ENCODE results near the gene FCN1.

FCN1 gene

DNA sequence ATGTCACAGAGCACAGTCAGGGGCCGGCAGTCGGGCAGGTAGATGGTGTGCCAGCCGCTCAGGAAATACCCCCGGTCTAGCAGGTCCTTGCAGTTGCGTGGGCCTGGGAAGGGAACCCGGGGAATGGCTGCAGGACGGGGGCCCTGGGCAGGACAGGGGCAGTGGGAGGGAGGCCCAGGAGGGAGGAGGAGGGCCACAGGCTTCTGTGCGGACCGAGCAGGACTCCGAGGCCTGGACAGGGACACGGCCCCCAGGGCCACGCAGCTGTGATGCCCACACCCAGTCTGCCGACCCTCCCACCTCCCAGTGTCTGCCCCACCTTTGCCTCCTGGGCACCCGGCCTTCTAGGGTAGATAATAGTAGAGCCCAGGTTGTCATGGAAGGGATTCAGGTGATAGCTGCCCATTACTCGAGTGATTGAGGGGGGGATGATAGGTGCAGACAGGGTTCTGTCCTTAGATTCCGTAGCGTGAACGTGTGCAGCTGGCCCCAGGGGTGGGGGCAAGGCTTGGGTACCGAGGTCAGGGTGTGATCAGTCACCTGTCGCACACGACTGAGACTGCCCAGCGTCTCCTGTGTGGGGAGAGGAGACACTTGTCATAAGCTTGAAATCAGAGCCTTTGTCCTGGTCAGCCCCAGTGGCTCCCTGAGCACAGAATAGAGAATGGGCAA, 4.5 kb downstream of the FCN1 start:
- no peak for DNase-seq

DNA sequence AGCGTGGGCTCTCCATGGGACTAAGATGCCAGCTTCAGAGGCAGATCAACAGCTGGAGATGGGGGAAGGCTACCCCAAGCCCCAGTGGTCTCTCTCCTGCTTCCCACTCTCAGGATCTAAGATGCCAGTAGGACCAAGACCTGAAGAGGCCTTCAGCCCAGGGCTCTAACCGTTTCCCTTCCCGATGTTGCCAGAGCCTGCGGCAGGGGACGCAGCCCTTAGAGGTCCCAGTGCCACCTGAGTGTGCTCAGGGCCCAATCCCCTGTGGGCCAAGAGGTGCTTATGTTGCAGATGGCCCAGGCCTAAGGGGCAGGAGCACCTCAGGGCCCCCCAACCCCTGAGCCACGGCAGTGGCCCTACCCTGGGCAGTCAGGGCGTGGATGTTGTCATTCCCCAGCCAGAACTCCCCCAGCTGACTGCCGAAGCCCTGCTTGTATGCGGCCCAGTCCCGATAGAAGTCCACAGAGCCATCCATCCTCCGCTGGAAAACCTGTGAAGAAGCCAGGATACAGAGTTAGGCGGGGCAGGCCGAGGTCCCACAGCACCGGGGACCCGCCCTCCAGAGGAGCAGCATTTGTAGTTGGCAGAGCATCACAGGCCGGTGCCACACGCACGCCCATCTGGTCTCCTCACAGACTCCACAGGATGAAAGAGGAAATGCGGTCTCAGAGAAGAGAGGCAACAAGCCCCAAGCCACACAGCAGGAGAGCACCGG, 5.4 kb downstream of the FCN1 start:
- no peak for DNase-seq

DNA sequence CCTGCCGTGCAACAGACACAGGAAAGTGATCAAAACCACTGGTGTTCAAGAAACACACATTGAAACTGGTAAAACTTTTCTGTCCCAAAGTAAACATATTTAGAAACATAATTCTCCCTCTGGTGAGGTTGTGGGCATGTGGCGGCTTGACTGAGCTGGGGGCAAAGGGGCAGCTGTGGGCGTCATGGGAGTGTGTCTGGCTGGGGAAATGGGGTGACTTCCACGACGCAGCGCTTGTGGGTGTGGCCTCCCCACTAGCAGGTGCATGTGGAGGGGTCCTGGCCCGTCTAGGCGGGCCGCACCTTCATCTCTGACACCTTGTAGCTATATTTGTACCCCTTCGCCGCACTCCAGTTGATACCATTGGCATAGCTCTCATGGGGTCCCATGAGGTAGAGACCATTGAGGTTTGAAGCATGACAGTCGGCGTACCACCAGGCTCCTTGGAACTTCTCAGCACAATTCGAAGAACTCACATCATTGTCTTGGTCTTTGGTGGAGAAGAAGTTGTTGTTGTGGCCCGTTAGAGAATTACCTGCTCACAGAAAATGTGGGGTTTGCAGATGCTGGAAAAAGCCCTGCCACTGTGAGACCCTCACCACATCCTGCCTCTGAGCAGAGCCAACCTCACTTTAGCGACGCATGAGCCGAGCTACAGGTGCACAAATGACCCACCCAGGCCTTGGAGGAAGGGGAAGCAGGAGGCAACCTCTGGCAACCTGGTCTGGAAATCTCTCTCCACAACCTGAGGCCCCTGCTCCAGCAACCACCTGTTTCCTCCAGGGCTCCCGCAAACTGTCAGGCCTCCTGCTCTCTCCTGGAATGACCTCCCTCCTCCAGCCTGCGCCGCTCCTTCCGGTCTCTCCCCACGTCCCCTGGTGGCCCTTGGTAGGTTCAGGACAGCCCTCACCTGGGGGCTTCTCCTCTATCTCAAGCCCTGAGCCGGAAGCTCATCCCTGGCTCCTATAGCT, 7.9 kb downstream of the FCN1 start:
- no peak for DNase-seq

DNA sequence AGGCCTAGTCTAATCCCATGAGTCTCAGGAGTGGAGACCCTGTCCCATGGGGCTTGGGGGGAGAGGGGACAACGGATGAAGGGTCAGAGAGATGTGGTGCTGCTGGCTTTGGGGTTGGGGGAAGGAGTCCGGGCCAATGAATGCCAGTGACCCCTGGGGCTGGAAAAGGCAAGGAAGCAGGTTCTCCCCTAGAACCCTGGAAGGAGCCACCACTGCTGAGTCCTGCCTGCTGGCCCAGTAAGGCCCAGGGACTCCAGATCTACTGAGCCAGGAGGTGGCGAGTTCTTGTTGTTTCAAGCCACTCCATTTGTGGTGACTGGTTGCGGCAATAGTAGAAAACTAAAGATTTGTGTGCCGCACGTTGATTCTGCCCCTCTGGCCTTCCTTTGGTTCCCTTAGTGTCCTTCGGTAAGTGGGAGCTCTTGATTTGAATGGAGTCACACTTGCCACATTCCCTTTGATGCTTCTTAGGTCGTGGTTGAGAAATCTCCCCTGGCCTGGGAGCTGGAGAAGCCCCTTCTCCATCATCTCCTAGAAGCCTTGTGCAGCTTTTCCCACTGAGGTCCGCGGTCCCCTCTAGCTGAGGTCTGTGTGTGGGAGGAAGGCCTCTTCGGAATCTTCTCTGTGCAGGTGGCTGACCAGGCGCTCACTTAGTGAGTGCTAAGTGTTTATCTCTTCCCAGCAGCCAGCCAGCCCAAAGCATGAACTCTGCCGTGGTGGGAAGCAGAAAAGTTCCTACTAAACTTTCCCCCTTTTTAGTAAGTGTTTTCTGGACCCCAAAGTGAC, 9.0 kb downstream of the FCN1 start:
- no peak for DNase-seq

GRCh38 chr9:134902936-134903335, 14.8 kb downstream of the FCN1 start:
- no peak for DNase-seq

- DNase-seq = no peak
These were observed 17.9 kb downstream of the FCN1 start for GRCh38 chr9:134899818-134900217.

DNA sequence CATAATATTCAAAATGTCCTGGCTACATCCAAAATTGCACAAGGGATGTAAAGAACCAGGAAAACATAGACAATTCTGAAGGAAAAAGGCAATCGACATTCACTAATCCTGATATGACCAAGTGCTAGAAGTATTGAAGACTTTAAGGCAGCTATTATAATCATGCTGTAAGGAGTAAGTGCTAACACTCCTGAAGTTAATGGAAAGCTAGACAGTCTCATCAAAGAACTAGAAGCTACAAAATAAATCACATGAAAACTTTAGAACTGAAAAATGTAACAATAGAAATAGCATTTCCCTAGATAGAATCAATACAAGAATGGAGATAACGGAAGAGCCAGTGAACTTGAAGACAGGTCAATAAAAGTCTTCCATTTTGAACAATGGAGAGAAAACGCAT, 18.5 kb downstream of the FCN1 start:
- no peak for DNase-seq

DNA sequence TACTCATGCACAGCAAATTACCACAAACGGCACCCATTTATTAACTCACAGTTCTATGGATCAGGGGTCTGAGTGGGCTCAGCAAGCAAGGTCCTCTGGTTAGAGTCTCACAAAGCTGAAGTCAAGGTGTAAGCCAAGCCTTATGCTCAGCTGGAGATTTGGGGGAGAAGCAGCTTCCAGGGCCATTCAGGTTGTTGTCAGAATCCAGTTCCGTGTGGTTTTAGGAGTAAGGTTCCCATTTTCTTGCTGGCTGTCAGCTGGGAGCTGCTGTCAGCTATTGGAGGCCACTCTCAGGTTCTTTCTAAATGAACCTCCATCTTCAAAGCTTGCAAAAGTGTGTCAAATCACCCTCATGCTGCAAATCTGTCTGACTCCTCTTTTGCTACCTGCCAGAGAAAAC, 19.4 kb downstream of the FCN1 start:
- no peak for DNase-seq

DNA sequence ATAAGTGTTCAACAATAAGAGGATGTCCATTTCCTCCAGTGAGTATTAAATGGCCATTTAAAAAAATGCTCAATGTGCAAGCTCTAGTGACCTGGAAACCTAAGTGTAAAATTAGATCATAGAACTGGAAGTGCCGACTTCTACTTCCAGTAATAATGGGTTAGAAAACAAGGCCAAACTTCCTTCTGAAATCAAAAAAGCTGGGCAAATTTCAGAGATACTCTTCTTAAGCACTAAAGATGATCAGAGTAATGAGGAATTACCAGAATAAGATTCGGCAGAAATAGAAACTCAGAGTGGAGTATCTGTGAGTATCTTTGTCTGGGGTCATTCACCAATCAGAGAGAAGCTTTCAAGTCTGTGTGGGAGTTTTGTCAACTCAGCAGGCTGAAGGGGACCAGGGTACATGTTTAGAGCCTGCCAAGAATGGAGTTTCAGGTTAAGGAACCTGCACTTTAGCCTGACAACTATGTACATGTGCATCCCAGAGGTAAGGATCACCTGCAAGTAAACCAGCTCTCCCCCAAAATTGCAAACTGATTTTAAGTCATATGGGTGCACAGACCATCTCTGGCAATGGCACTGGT, 20.0 kb downstream of the FCN1 start:
- DNase-seq = no peak

- no peak for DNase-seq
These were observed 20.7 kb downstream of the FCN1 start for GRCh38 chr9:134896834-134897583.

DNA sequence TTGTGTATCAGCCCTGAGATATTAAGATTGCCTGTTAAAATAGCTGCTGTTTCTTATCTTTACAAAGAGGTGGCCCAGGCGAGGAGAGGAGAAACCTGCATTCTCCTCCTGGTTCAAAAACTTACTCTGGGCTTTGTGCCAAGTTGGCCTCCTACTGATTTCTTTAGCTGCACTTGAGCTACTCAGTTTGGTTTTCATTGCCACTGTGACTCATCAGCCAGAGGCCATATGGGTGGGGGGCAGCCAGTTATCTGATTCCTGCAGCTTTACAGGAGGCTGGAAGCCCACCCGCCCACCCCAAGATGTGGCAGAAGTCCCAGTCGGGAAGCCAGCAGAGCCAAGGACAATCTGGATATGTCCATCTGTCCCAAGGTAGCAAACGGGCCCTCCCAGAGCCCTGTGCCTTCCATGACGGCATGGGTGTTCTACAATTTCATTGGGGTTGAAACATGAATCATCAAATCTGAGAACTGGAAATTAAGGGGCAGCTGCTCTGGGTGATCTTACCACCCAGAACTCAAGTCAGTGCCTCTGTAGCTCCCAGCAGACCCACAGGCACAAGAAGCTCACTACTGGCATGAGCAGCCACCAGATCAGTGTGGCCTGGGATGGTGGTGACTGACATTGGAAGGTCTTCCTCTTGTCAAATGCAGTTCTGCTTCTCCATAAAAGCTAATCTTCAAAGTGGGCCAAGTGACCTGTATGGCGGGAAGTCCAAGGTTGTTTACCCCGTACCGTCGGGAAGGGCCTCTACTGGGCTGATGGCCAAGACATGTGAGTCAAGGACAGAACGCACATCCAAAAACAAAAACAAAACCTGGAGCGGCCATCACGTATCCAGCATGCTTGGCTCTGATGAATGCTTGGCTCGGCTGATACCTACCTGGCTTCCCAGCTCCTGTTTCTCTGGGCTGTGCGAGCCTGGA, 21.5 kb downstream of the FCN1 start:
- no peak for DNase-seq

DNA sequence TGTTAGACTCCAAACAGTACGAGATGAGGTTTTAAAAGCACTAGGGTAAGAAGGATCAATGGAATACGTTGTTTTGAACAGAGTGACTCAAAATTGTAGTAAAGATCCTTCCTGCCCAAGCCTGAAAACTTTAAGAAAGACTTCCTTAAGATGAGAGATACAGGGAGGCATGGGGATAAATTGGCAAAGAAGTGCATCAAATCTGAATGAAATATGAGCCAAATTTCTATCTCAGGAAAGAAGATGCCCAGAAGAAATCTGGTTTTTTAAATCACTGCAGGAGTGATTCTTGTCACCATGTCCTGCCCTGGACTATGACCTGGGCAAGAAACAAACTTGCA, 22.2 kb downstream of the FCN1 start:
- no peak for DNase-seq

- no peak for DNase-seq
These were observed 22.6 kb downstream of the FCN1 start for GRCh38 chr9:134895097-134895496.

GRCh38 chr9:134894136-134894860, 23.4 kb downstream of the FCN1 start:
- no peak for DNase-seq

DNA sequence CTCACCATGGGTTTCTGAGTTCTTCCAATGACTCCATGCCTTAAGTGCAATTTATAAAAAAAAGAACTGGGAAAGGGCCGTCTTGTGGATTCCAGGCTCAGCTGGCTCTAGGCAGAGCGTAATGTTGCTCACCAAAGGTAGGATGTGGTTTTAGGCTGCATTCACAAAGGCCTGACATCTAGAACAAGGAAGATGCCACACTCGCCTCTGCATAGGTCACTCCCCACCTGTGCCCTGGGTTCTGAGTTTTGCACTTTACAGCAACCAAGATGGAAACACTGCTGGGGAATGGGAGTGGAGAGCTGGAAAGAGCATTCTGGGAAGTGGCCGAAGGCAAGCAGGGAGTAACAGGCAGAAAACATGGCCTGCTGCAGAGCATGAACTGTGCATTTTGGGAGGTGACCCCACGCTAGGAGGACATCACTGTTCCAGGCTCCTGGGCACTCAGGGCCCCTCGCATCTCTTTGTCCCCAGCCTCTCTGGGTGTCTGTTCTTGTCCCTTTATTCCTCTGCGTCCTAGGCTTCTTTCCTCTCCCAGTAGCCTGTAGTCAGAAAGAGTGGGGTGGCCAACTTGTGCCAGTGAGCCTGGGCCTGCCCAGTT, 24.8 kb downstream of the FCN1 start:
- no peak for DNase-seq

DNA sequence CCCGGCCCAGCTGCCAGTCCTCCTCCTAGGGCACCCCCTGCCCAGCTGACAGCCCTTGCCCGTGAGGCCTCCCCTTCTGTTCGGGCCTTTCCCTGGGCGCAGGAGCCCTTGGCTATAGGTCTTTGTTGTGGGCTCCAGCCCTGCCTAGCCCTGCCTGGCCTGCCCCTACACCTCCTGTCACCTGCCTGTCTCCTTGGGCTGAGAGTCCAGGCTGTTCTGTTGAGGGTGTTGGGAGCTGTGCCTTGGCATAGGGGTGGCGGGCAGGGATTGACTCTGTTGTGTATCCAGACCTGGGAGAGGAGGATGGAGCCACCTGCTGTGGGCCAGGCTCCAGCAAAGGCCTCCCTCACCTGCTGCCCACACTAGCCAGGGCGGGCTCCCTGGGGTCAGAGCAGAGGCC, 25.5 kb downstream of the FCN1 start:
- no peak for DNase-seq

DNA sequence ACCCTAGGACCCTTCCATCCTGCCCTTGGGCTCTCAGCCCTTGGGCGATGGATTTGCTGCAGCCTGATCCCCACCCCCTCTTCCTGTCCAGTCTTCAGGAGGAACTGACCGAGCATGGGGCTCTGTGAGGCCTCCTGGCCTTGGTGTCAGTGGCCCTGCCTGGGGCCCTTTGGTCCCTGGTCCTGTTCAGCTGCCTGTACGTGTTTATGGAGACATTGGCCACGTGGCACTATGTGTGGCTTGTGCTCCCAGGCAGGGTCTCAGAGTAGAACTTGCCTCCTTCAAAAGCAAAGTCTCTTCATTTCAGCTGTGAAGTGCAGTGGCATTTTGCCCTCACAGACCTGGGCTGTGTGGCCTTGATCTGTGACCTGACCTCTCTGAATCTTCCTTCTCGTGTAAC, 26.0 kb downstream of the FCN1 start:
- no peak for DNase-seq

DNA sequence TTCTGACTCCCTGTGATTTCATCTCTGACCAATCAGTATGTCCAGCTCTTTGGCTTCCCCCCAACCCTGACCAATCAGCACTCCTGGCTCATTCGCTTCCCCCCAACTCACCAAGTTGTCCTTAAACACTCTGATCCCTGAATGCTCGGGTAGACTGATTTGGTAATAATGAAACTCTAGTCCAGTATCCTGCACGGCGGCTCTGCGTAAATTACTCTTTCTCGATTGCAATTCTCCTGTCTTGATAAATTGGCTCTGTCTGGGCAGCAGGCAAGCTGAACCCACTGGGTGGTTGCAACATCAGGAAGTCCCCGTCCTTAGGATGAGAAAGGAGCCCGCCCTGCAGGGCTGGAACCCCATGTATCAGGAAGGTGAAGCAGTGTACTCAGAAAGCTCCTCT, 26.7 kb downstream of the FCN1 start:
- no peak for DNase-seq

DNA sequence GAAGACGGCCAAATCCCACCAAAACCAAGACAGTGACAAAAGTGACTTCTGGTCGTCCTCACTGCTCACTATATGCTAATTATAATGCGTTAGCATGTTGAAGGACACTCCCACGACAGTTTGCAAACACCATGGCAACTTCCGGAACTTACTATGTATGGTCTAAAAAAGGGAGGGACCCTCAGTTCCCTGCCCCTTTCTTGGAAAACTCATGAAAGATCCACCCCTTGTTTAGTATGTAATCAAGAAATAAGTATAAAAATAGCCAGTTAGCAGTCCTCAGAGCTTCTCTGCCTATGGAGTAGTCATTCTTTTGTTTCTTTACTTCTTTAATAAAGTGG, 27.6 kb downstream of the FCN1 start:
- DNase-seq = no peak

All from HCEC 1CT (cell line).